CD4-positive, alpha-beta T cell (primary cell): ENCODE results near the gene AUTS2. TPM values are rescaled to one million over a fixed set of nuclear protein-coding genes. Genes with fewer than 3 reads are reported as not detected.

ENCODE experiments used
- ATAC-seq: fragments of 200-7000 bp; cut with Tn5 transposase; one replicate; pipeline ENCODE4 v1.10.0; 2022; ENCODE audit warnings: mild to moderate bottlenecking; ENCODE audit not compliant: poor library complexity
- CTCF ChIA-PET: fragments of 350-600 bp; sonication (Branson Sonifier 250); formaldehyde crosslinking; loops from one replicate; lab custom pipeline; 2021; ENCODE audit warnings: antibody characterized with exemption, inconsistent platforms; lab: Charles Lee
- POLR2A ChIA-PET: fragments of 350-600 bp; sonication (Branson Sonifier 250); formaldehyde crosslinking; loops from one replicate; lab custom pipeline; 2021; ENCODE audit warnings: antibody characterized with exemption, inconsistent platforms; lab: Charles Lee
- DNase-seq, 14 experiments: peaks; one replicate each; pipeline ENCODE4 v3.0.0-alpha.2; 2013 to 2020; ENCODE audit warnings: mixed read lengths in 2 of 14
- H3K27ac ChIP-seq, 2 donors: one replicate each; pipeline versions ENCODE4 v1.5.1 to v1.7.0; 2013; ENCODE audit warnings: low read length in 2 of 2, low read depth in 1 of 2, mild to moderate bottlenecking in 1 of 2
- H3K27me3 ChIP-seq, 2 experiments: 1 replicate in 1 of 2; 2 replicates in 1 of 2; pipeline versions ENCODE4 v1.6.1 to v1.7.0; 2013; ENCODE audit warnings: low read length in 2 of 2, control low read depth in 1 of 2, mild to moderate bottlenecking in 1 of 2, moderate library complexity in 1 of 2; ENCODE audit not compliant: insufficient read depth in 2 of 2, control insufficient read depth in 1 of 2
- H3K36me3 ChIP-seq: one replicate; pipeline ENCODE4 v1.6.1; 2013; ENCODE audit warnings: low read length, control low read depth; ENCODE audit not compliant: insufficient read depth
- H3K4me1 ChIP-seq: one replicate; pipeline ENCODE4 v1.6.1; 2013; ENCODE audit warnings: low read length, control low read depth; ENCODE audit not compliant: insufficient read depth
- H3K4me3 ChIP-seq: one replicate; pipeline ENCODE4 v1.5.1; 2013; ENCODE audit warnings: mild to moderate bottlenecking, low read length, moderate library complexity
- H3K9me3 ChIP-seq, 2 experiments: 1 replicate in 1 of 2; 2 replicates in 1 of 2; pipeline versions ENCODE4 v1.6.1 to v1.7.0; 2013; ENCODE audit warnings: low read length in 2 of 2, mild to moderate bottlenecking in 2 of 2, control low read depth in 1 of 2, moderate library complexity in 1 of 2; ENCODE audit not compliant: control insufficient read depth in 1 of 2, insufficient read depth in 1 of 2
- H3K27ac Mint-ChIP-seq: one replicate; pipeline ENCODE4 v1.8.0; 2020; ENCODE audit warnings: mixed read lengths
- H3K27me3 Mint-ChIP-seq: one replicate; pipeline ENCODE4 v1.8.0; 2021; ENCODE audit warnings: mixed read lengths
- H3K36me3 Mint-ChIP-seq: one replicate; pipeline ENCODE4 v1.8.0; 2021; ENCODE audit warnings: low read depth, mixed read lengths
- H3K4me1 Mint-ChIP-seq: one replicate; pipeline ENCODE4 v1.8.0; 2021; ENCODE audit warnings: low read depth, mixed read lengths
- H3K4me3 Mint-ChIP-seq: one replicate; pipeline ENCODE4 v1.8.0; 2020; ENCODE audit warnings: mild to moderate bottlenecking, mixed read lengths
- H3K9me3 Mint-ChIP-seq: one replicate; pipeline ENCODE4 v1.8.0; 2020; ENCODE audit warnings: mixed read lengths
- CTCF ChIP-seq: fragments of 200-600 bp; IDR thresholded peaks from one replicate; pipeline ENCODE4 v1.8.0; 2022; ENCODE audit warnings: antibody characterized with exemption, mild to moderate bottlenecking
- intact Hi-C, 2 experiments: fragments of 100-400 bp; cut with DNase I in 1 of 2; cut with micrococcal nuclease in 1 of 2; formaldehyde crosslinking; loops; one replicate each; pipeline versions ENCODE4 v1.15.1 to v1.9.0; 2023 to 2025; cut with DNase I, micrococcal nuclease
- total RNA-seq, 174 experiments: library from RNA in 2 of 174; stranded (reverse) in 2 of 174; gene quantifications; one replicate each; pipeline ENCODE4 v1.2.3 and lab custom pipeline; 2021 to 2026

AUTS2 gene
- total RNA-seq, 2 experiments from 2014 or later = 43.6 to 47.6 TPM

GRCh38 chr7:70387217-70387616 lies 788.9 kb downstream of the AUTS2 start:
- Histone ChIP-seq H3K4me3 (no peak overlapping the region), H3K27me3 (no peaks in the 10 kb centered on the region), H3K36me3 (no peaks in the 10 kb centered on the region), H3K27ac (no peak overlapping the region), H3K9me3 (no peaks in the 10 kb centered on the region), H3K4me1 (no peaks in the 10 kb centered on the region)
- POLR2A ChIA-PET = no interaction called here
- Mint-ChIP-seq H3K4me3 (no peak overlapping the region), H3K36me3 (no peaks in the 10 kb centered on the region), H3K27ac (no peak overlapping the region), H3K27me3 (no peaks in the 10 kb centered on the region), H3K9me3 (no peaks in the 10 kb centered on the region), H3K4me1 (no peaks in the 10 kb centered on the region)
- no peak for TF ChIP-seq CTCF
- intact Hi-C loops = no loop called here
- CTCF ChIA-PET = no interaction called here
- DNase-seq (no peak), ATAC-seq (no peak)

GRCh38 chr7:70389531-70390151 lies 791.4 kb downstream of the AUTS2 start:
- no peaks in the 10 kb centered on the region for H3K27me3 ChIP-seq
- no peak for TF ChIP-seq CTCF
- intact Hi-C loops = no loop called here
- H3K27ac ChIP-seq = no peak overlapping the region
- Mint-ChIP-seq H3K36me3 (no peaks in the 10 kb centered on the region), H3K27me3 (no peaks in the 10 kb centered on the region), H3K4me3 (no peak overlapping the region), H3K4me1 (no peaks in the 10 kb centered on the region), H3K27ac (no peak overlapping the region), H3K9me3 (no peaks in the 10 kb centered on the region)
- no peak for DNase-seq
- no peak overlapping the region for H3K4me3 ChIP-seq
- H3K9me3 ChIP-seq = no peaks in the 10 kb centered on the region
- ChIA-PET POLR2A (interaction anchor here (0.6 kb wide), 1 partner anchor 639 kb away, joined by 3 read pairs; no protein-coding TSS in a partner anchor), CTCF (no interaction called here)
- H3K4me1 ChIP-seq = no peaks in the 10 kb centered on the region
- no peak for ATAC-seq
- H3K36me3 ChIP-seq = no peaks in the 10 kb centered on the region

- DNase-seq = no peak
- no peak for TF ChIP-seq CTCF
- Mint-ChIP-seq H3K4me1 (no peaks in the 10 kb centered on the region), H3K4me3 (no peak overlapping the region), H3K27me3 (no peaks in the 10 kb centered on the region), H3K36me3 (no peaks in the 10 kb centered on the region), H3K9me3 (no peaks in the 10 kb centered on the region), H3K27ac (no peak overlapping the region)
- no peak overlapping the region for H3K27ac ChIP-seq
- no peaks in the 10 kb centered on the region for H3K9me3 ChIP-seq
- no peaks in the 10 kb centered on the region for H3K36me3 ChIP-seq
- no peaks in the 10 kb centered on the region for H3K27me3 ChIP-seq
- CTCF ChIA-PET = no interaction called here
- POLR2A ChIA-PET = no interaction called here
- H3K4me1 ChIP-seq = no peaks in the 10 kb centered on the region
- intact Hi-C loops = no loop called here
- no peak overlapping the region for H3K4me3 ChIP-seq
- ATAC-seq = no peak
Observed at GRCh38 chr7:70390251-70390650, 792.0 kb downstream of the AUTS2 start.
